OCI-LY1 (cell line): ENCODE measurements around the gene OGA.

Experiments
- EZH2 ChIP-seq: fragments of 200-600 bp; sonication (generic), shearing (Covaris generic); IDR thresholded peaks from 2 replicates; pipeline ENCODE4 v1.8.0; 2017; ENCODE audit warnings: borderline replicate concordance, mixed run types, mild to moderate bottlenecking, antibody characterized with exemption, low read length, moderate library complexity, mixed read lengths
- TF ChIP-seq, protein P1 (sequence below): fragments of 200-600 bp; sonication (generic), shearing (Covaris generic); IDR thresholded peaks from 2 replicates; pipeline ENCODE4 v1.5.1; 2017; ENCODE audit warnings: mild to moderate bottlenecking, antibody characterized with exemption, low read length, moderate library complexity, mixed read lengths

- TF ChIP-seq, protein P1, sequence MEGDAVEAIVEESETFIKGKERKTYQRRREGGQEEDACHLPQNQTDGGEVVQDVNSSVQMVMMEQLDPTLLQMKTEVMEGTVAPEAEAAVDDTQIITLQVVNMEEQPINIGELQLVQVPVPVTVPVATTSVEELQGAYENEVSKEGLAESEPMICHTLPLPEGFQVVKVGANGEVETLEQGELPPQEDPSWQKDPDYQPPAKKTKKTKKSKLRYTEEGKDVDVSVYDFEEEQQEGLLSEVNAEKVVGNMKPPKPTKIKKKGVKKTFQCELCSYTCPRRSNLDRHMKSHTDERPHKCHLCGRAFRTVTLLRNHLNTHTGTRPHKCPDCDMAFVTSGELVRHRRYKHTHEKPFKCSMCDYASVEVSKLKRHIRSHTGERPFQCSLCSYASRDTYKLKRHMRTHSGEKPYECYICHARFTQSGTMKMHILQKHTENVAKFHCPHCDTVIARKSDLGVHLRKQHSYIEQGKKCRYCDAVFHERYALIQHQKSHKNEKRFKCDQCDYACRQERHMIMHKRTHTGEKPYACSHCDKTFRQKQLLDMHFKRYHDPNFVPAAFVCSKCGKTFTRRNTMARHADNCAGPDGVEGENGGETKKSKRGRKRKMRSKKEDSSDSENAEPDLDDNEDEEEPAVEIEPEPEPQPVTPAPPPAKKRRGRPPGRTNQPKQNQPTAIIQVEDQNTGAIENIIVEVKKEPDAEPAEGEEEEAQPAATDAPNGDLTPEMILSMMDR = no peak
- no peak for TF ChIP-seq EZH2
Observed at GRCh38 chr10:101772895-101773761, 45.1 kb downstream of the OGA start.
